ENCODE measurements around the gene SF3B2. TPM values are rescaled to one million over a fixed set of nuclear protein-coding genes. Genes with fewer than 3 reads are reported as not detected.

SF3B2 gene, protein sequence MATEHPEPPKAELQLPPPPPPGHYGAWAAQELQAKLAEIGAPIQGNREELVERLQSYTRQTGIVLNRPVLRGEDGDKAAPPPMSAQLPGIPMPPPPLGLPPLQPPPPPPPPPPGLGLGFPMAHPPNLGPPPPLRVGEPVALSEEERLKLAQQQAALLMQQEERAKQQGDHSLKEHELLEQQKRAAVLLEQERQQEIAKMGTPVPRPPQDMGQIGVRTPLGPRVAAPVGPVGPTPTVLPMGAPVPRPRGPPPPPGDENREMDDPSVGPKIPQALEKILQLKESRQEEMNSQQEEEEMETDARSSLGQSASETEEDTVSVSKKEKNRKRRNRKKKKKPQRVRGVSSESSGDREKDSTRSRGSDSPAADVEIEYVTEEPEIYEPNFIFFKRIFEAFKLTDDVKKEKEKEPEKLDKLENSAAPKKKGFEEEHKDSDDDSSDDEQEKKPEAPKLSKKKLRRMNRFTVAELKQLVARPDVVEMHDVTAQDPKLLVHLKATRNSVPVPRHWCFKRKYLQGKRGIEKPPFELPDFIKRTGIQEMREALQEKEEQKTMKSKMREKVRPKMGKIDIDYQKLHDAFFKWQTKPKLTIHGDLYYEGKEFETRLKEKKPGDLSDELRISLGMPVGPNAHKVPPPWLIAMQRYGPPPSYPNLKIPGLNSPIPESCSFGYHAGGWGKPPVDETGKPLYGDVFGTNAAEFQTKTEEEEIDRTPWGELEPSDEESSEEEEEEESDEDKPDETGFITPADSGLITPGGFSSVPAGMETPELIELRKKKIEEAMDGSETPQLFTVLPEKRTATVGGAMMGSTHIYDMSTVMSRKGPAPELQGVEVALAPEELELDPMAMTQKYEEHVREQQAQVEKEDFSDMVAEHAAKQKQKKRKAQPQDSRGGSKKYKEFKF
- 211 and 216 TPM in 2 replicates for total RNA-seq
- long read RNA-seq, partial matches to known transcripts, result 26 of 33 reads
- long read RNA-seq, other reads (novel, unspliced or antisense), result 4 of 33 reads

- no peaks in the 10 kb centered on the region for H3K9me3 Mint-ChIP-seq (ENCODE audit: low read depth)
- peaks cover 32% of the 10 kb centered on the region for H3K4me1 Mint-ChIP-seq (ENCODE audit: low read depth)
- peak within 1 kb of the TSS; percentile 99 for H3K4me3 Mint-ChIP-seq (ENCODE audit: low read depth)
- TF ChIP-seq CTCF (IDR thresholded peaks at IDR 0.05; ENCODE audit: unreplicated experiment), result no peak
- peak within 1 kb of the TSS; percentile 98 for H3K27ac Mint-ChIP-seq
- peaks cover 11% of the 10 kb centered on the region for H3K36me3 Mint-ChIP-seq (ENCODE audit: insufficient read depth)
- H3K27me3 Mint-ChIP-seq, result no peaks in the 10 kb centered on the region
- peak; percentile 96 for DNase-seq (ENCODE audit: low spot score, unreplicated experiment)
Observed at GRCh38 chr11:66051766-66052663, at the start of gene SF3B2. SF3B2 (plus strand) TSS chr11:66052364; CDS start chr11:66052385, 21 bp downstream.

DNA sequence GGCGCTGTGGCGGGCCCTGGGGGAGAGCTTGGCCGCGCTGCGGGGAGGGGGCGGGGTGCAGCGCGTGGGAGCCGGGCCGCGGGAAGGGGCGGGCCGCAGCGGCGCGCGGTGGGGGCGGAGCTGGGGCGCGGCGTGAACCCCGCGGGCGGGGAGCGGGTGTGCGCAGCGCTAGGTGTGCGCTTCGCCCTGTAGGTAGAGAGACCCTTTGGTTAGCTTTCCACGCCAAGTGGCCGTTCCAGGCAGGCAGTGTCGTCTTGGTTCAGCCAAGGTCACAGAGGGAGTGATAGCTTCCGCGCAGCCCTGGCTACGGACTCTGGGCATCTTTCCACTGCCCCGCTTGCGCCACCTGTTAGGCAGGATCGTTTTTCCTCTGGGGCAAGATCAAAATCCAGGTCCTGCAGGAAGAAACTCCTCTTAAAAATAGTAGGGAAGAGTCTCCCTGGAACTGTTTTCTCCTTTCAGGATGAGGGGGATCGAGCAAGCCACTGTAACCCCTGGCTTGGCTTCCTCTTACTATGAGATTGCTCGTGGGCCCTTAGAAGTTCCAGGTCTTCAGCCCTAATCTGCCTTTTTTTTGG lies 49.4 kb upstream of the SF3B2 start:
- peaks cover 18% of the 10 kb centered on the region for H3K4me1 Mint-ChIP-seq (ENCODE audit: low read depth)
- no peaks in the 10 kb centered on the region for H3K27me3 Mint-ChIP-seq
- no peak for TF ChIP-seq CTCF (IDR thresholded peaks at IDR 0.05; ENCODE audit: unreplicated experiment)
- H3K27ac Mint-ChIP-seq, result peak overlapping the region; percentile 85
- H3K9me3 Mint-ChIP-seq (ENCODE audit: low read depth), result no peaks in the 10 kb centered on the region
- DNase-seq (ENCODE audit: low spot score, unreplicated experiment), result no peak
- peaks cover 11% of the 10 kb centered on the region for H3K36me3 Mint-ChIP-seq (ENCODE audit: insufficient read depth)
- peak overlapping the region; percentile 100 for H3K4me3 Mint-ChIP-seq (ENCODE audit: low read depth)

- H3K36me3 Mint-ChIP-seq (ENCODE audit: insufficient read depth), result peaks cover 9% of the 10 kb centered on the region
- peak overlapping the region; percentile 85 for H3K27ac Mint-ChIP-seq
- TF ChIP-seq CTCF (IDR thresholded peaks at IDR 0.05; ENCODE audit: unreplicated experiment), result no peak
- H3K27me3 Mint-ChIP-seq, result peaks cover 5% of the 10 kb centered on the region
- peaks cover 18% of the 10 kb centered on the region for H3K4me1 Mint-ChIP-seq (ENCODE audit: low read depth)
- DNase-seq (ENCODE audit: low spot score, unreplicated experiment), result no peak
- peak overlapping the region; percentile 100 for H3K4me3 Mint-ChIP-seq (ENCODE audit: low read depth)
- no peaks in the 10 kb centered on the region for H3K9me3 Mint-ChIP-seq (ENCODE audit: low read depth)
Observed at GRCh38 chr11:66003291-66003690, 48.9 kb upstream of the SF3B2 start.

DNA sequence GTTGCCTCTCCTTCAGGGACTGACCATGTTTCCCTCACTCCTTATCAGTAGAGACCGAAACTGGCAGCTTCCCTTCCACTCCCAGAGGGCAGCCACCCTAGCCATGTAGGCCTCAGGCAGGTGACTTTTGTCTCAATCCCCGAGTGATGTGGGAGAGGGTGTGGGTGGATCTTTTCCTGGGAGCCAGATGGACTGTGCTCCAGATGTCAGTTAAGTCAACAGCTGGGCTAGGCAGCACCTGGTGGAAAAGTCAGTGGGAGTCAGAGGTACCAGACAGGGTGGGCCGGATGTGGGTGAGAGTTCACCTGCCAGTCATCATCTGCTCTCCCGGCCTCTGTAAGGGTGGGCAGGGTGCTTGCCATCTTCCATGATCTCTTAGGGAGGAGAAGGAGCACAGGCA lies 48.0 kb upstream of the SF3B2 start:
- peak overlapping the region; percentile 5 for H3K27ac Mint-ChIP-seq
- DNase-seq (ENCODE audit: low spot score, unreplicated experiment), result no peak
- H3K4me3 Mint-ChIP-seq (ENCODE audit: low read depth), result peak overlapping the region; percentile 62
- H3K27me3 Mint-ChIP-seq, result peaks cover 6% of the 10 kb centered on the region
- H3K36me3 Mint-ChIP-seq (ENCODE audit: insufficient read depth), result peaks cover 9% of the 10 kb centered on the region
- TF ChIP-seq CTCF (IDR thresholded peaks at IDR 0.05; ENCODE audit: unreplicated experiment), result no peak
- H3K9me3 Mint-ChIP-seq (ENCODE audit: low read depth), result no peaks in the 10 kb centered on the region
- H3K4me1 Mint-ChIP-seq (ENCODE audit: low read depth), result peaks cover 18% of the 10 kb centered on the region
